ENCODE measurements around the gene HMGA1.

DNA sequence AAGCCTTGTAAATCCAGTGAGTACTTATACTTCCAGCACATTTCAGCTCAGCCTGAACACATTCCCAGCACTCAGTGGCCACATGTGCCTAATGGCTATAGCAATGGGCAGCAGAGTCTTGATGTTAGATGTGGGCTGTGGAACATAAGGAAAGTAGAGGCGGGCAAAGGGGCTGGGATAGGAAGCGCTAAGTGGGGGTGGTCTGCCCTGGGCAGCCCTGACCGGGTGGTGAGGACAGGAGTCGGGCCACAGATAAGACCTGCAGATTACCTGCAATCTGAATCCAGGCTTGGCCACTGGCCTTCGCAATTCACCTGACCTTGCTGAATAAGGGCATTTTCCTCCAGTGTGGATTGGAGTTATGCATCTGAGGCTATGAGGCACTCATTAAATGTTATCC lies 11.1 kb upstream of the HMGA1 start:
- no peak for TF ChIP-seq CTCF (conservative IDR thresholded peaks at IDR 0.05)
- no peak for TF ChIP-seq ZFX (IDR thresholded peaks at IDR 0.05)

Measured in C4-2B (cell line).